Measurements from ENCODE around the gene ZSWIM5. TPM values are rescaled to one million over a fixed set of nuclear protein-coding genes. Genes with fewer than 3 reads are reported as not detected.
A peak's percentile ranks its signal among the peaks of the same experiment; 100 is the strongest.
"Not testable (repeated sequence)": the region's sequence is repeated elsewhere in the genome, so short reads cannot be mapped to it uniquely, and the experiment has no call there.

ZSWIM5 gene
- total and polyA plus RNA-seq, 7 experiments from 2014 or later: 0.17 to 3.6 (median 2.0) TPM

- H3K27me3 Mint-ChIP-seq: peaks cover 0 to 7% (median 0%) of the 10 kb centered on the region in 5 donors
- H3K4me3 ChIP-seq (ENCODE audit: low read length): no peak overlapping the region
- ChIA-PET POLR2A (no interaction called here), CTCF (no interaction called here)
- H3K4me1 ChIP-seq (ENCODE audit: control insufficient read depth in 2 of 2, insufficient read depth in 2 of 2, low read length in 2 of 2): no peaks in the 10 kb centered on the region
- no peaks in the 10 kb centered on the region for H3K9me3 Mint-ChIP-seq
- peaks cover 0 to 12% (median 5%) of the 10 kb centered on the region in 7 donors for H3K4me1 Mint-ChIP-seq
- ATAC-seq: no peak
- no peak for DNase-seq
- no peaks in the 10 kb centered on the region for H3K36me3 ChIP-seq (ENCODE audit: control insufficient read depth in 2 of 3, insufficient read depth in 3 of 3, low read length in 3 of 3)
- intact Hi-C loops (cut with micrococcal nuclease): no loop called here
- H3K36me3 Mint-ChIP-seq: peaks cover 0 to 7% (median 0%) of the 10 kb centered on the region in 5 donors
- H3K4me3 Mint-ChIP-seq: no peak overlapping the region
- no peaks in the 10 kb centered on the region for H3K27me3 ChIP-seq (ENCODE audit: control insufficient read depth in 2 of 2, insufficient read depth in 2 of 2, low read length in 2 of 2)
- no peaks in the 10 kb centered on the region for H3K9me3 ChIP-seq (ENCODE audit: control insufficient read depth in 2 of 3, low read length in 3 of 3)
- H3K27ac Mint-ChIP-seq: peak overlapping the region in 1 of 9 donors; percentile 23
- no peak overlapping the region for H3K27ac ChIP-seq (ENCODE audit: low read depth, low read length)
These were observed 69.4 kb downstream of the ZSWIM5 start for GRCh38 chr1:45136984-45137383.

GRCh38 chr1:45135316-45135715 lies 71.1 kb downstream of the ZSWIM5 start:
- Mint-ChIP-seq H3K27ac (no peak overlapping the region), H3K36me3 (no peaks in the 10 kb centered on the region), H3K27me3 (peaks cover 0 to 2% (median 0%) of the 10 kb centered on the region in 5 donors), H3K9me3 (no peaks in the 10 kb centered on the region), H3K4me3 (no peak overlapping the region), H3K4me1 (peaks cover 0 to 12% (median 5%) of the 10 kb centered on the region in 7 donors)
- Histone ChIP-seq H3K27ac (ENCODE audit: low read depth, low read length) (no peak overlapping the region), H3K36me3 (ENCODE audit: control insufficient read depth in 2 of 3, insufficient read depth in 3 of 3, low read length in 3 of 3) (no peaks in the 10 kb centered on the region), H3K27me3 (ENCODE audit: control insufficient read depth in 2 of 2, insufficient read depth in 2 of 2, low read length in 2 of 2) (no peaks in the 10 kb centered on the region), H3K4me3 (ENCODE audit: low read length) (no peak overlapping the region), H3K4me1 (ENCODE audit: control insufficient read depth in 2 of 2, insufficient read depth in 2 of 2, low read length in 2 of 2) (no peaks in the 10 kb centered on the region), H3K9me3 (ENCODE audit: control insufficient read depth in 2 of 3, low read length in 3 of 3) (no peaks in the 10 kb centered on the region)
- ChIA-PET POLR2A (no interaction called here), CTCF (no interaction called here)
- DNase-seq (no peak), ATAC-seq (no peak)
- intact Hi-C loops (cut with micrococcal nuclease): no loop called here

- H3K27ac Mint-ChIP-seq: no peak overlapping the region
- intact Hi-C loops (cut with micrococcal nuclease): no loop called here
- H3K4me1 Mint-ChIP-seq: peaks cover 0 to 12% (median 5%) of the 10 kb centered on the region in 7 donors
- no peaks in the 10 kb centered on the region for H3K36me3 Mint-ChIP-seq
- no peaks in the 10 kb centered on the region for H3K9me3 ChIP-seq (ENCODE audit: control insufficient read depth in 2 of 3, low read length in 3 of 3)
- ATAC-seq (no peak), DNase-seq (no peak)
- H3K27me3 Mint-ChIP-seq: no peaks in the 10 kb centered on the region
- H3K9me3 Mint-ChIP-seq: no peaks in the 10 kb centered on the region
- no peaks in the 10 kb centered on the region for H3K36me3 ChIP-seq (ENCODE audit: control insufficient read depth in 2 of 3, insufficient read depth in 3 of 3, low read length in 3 of 3)
- ChIA-PET POLR2A (no interaction called here), CTCF (no interaction called here)
- H3K4me3 ChIP-seq (ENCODE audit: low read length): no peak overlapping the region
- no peak overlapping the region for H3K27ac ChIP-seq (ENCODE audit: low read depth, low read length)
- H3K27me3 ChIP-seq (ENCODE audit: control insufficient read depth in 2 of 2, insufficient read depth in 2 of 2, low read length in 2 of 2): no peaks in the 10 kb centered on the region
- H3K4me1 ChIP-seq (ENCODE audit: control insufficient read depth in 2 of 2, insufficient read depth in 2 of 2, low read length in 2 of 2): no peaks in the 10 kb centered on the region
- H3K4me3 Mint-ChIP-seq: no peak overlapping the region
These were observed 71.9 kb downstream of the ZSWIM5 start for GRCh38 chr1:45134461-45134873.

- H3K27me3 ChIP-seq (ENCODE audit: control insufficient read depth in 2 of 2, insufficient read depth in 2 of 2, low read length in 2 of 2); H3K27ac ChIP-seq (ENCODE audit: low read depth, low read length); H3K9me3 Mint-ChIP-seq; H3K9me3 ChIP-seq (ENCODE audit: control insufficient read depth in 2 of 3, low read length in 3 of 3); POLR2A ChIA-PET; H3K4me1 ChIP-seq (ENCODE audit: control insufficient read depth in 2 of 2, insufficient read depth in 2 of 2, low read length in 2 of 2); CTCF ChIA-PET; H3K27ac Mint-ChIP-seq; intact Hi-C loops (cut with micrococcal nuclease); H3K4me3 Mint-ChIP-seq; H3K36me3 Mint-ChIP-seq; H3K4me3 ChIP-seq (ENCODE audit: low read length); DNase-seq; H3K27me3 Mint-ChIP-seq; H3K36me3 ChIP-seq (ENCODE audit: control insufficient read depth in 2 of 3, insufficient read depth in 3 of 3, low read length in 3 of 3); ATAC-seq: not testable (repeated sequence)
- H3K4me1 Mint-ChIP-seq: peaks cover 0 to 12% (median 5%) of the 10 kb centered on the region in 7 donors
These were observed 73.7 kb downstream of the ZSWIM5 start for GRCh38 chr1:45132719-45133118.

- H3K9me3 ChIP-seq (ENCODE audit: control insufficient read depth in 2 of 3, low read length in 3 of 3): no peaks in the 10 kb centered on the region
- Mint-ChIP-seq H3K27me3 (peaks cover 0 to 4% (median 0%) of the 10 kb centered on the region in 5 donors), H3K4me1 (peaks cover 0 to 8% (median 0%) of the 10 kb centered on the region in 7 donors), H3K9me3 (peaks cover 0 to 2% (median 0%) of the 10 kb centered on the region in 11 donors), H3K27ac (no peak overlapping the region), H3K4me3 (no peak overlapping the region), H3K36me3 (peaks cover 0 to 4% (median 0%) of the 10 kb centered on the region in 5 donors)
- H3K27me3 ChIP-seq (ENCODE audit: control insufficient read depth in 2 of 2, insufficient read depth in 2 of 2, low read length in 2 of 2): no peaks in the 10 kb centered on the region
- ChIA-PET CTCF (no interaction called here), POLR2A (no interaction called here)
- H3K36me3 ChIP-seq (ENCODE audit: control insufficient read depth in 2 of 3, insufficient read depth in 3 of 3, low read length in 3 of 3): no peaks in the 10 kb centered on the region
- no peak overlapping the region for H3K27ac ChIP-seq (ENCODE audit: low read depth, low read length)
- DNase-seq (peak in 1 of 9 donors; percentile 3), ATAC-seq (no peak)
- intact Hi-C loops (cut with micrococcal nuclease): no loop called here
- peaks cover 7 to 10% of the 10 kb centered on the region in 2 donors for H3K4me1 ChIP-seq (ENCODE audit: control insufficient read depth in 2 of 2, insufficient read depth in 2 of 2, low read length in 2 of 2)
- H3K4me3 ChIP-seq (ENCODE audit: low read length): no peak overlapping the region
These were observed 83.0 kb downstream of the ZSWIM5 start for GRCh38 chr1:45123358-45123757.

- POLR2A ChIA-PET: no interaction called here
- CTCF ChIA-PET: no interaction called here
- peaks cover 0 to 4% (median 0%) of the 10 kb centered on the region in 5 donors for H3K36me3 Mint-ChIP-seq
- peaks cover 0 to 4% (median 0%) of the 10 kb centered on the region in 5 donors for H3K27me3 Mint-ChIP-seq
- Histone ChIP-seq H3K4me1 (ENCODE audit: control insufficient read depth in 2 of 2, insufficient read depth in 2 of 2, low read length in 2 of 2) (peaks cover 8 to 10% of the 10 kb centered on the region in 2 donors), H3K36me3 (ENCODE audit: control insufficient read depth in 2 of 3, insufficient read depth in 3 of 3, low read length in 3 of 3) (no peaks in the 10 kb centered on the region), H3K4me3 (ENCODE audit: low read length) (no peak overlapping the region), H3K27me3 (ENCODE audit: control insufficient read depth in 2 of 2, insufficient read depth in 2 of 2, low read length in 2 of 2) (no peaks in the 10 kb centered on the region), H3K9me3 (ENCODE audit: control insufficient read depth in 2 of 3, low read length in 3 of 3) (no peaks in the 10 kb centered on the region), H3K27ac (ENCODE audit: low read depth, low read length) (no peak overlapping the region)
- H3K4me3 Mint-ChIP-seq: peak overlapping the region in 1 of 10 donors; percentile 11
- peaks cover 0 to 10% (median 6%) of the 10 kb centered on the region in 7 donors for H3K4me1 Mint-ChIP-seq
- intact Hi-C loops (cut with micrococcal nuclease): no loop called here
- peaks cover 0 to 2% (median 0%) of the 10 kb centered on the region in 11 donors for H3K9me3 Mint-ChIP-seq
- no peak for DNase-seq
- no peak for ATAC-seq
- H3K27ac Mint-ChIP-seq: peak overlapping the region in 1 of 9 donors; percentile 76
These were observed 83.7 kb downstream of the ZSWIM5 start for GRCh38 chr1:45122724-45123123.

GRCh38 chr1:45117766-45118165 lies 88.6 kb downstream of the ZSWIM5 start:
- Histone ChIP-seq H3K36me3 (ENCODE audit: control insufficient read depth in 2 of 3, insufficient read depth in 3 of 3, low read length in 3 of 3) (no peaks in the 10 kb centered on the region), H3K9me3 (ENCODE audit: control insufficient read depth in 2 of 3, low read length in 3 of 3) (no peaks in the 10 kb centered on the region), H3K27me3 (ENCODE audit: control insufficient read depth in 2 of 2, insufficient read depth in 2 of 2, low read length in 2 of 2) (no peaks in the 10 kb centered on the region), H3K27ac (ENCODE audit: low read depth, low read length) (no peak overlapping the region), H3K4me3 (ENCODE audit: low read length) (no peak overlapping the region), H3K4me1 (ENCODE audit: control insufficient read depth in 2 of 2, insufficient read depth in 2 of 2, low read length in 2 of 2) (peaks cover 20 to 22% of the 10 kb centered on the region in 2 donors)
- peaks cover 0 to 4% (median 0%) of the 10 kb centered on the region in 5 donors for H3K36me3 Mint-ChIP-seq
- H3K27me3 Mint-ChIP-seq: peaks cover 0 to 4% (median 0%) of the 10 kb centered on the region in 5 donors
- H3K4me3 Mint-ChIP-seq: peak overlapping the region in 1 of 10 donors; percentile 12
- ChIA-PET CTCF (no interaction called here), POLR2A (no interaction called here)
- H3K4me1 Mint-ChIP-seq: peaks cover 10 to 37% (median 29%) of the 10 kb centered on the region in 7 donors
- peak overlapping the region in 6 of 9 donors; percentile 3 to 77 (median 50) for H3K27ac Mint-ChIP-seq
- intact Hi-C loops (cut with micrococcal nuclease): loop anchor here in 1 of 2 donors (2.0 kb wide), 1 partner anchor 89 kb away; the partner anchor contains the start of gene ZSWIM5
- peaks cover 0 to 2% (median 0%) of the 10 kb centered on the region in 11 donors for H3K9me3 Mint-ChIP-seq
- DNase-seq: no peak
- ATAC-seq: no peak
